Measurements from ENCODE around the gene PPP4R3C.
"Not testable (repeated sequence)": the region's sequence is repeated elsewhere in the genome, so short reads cannot be mapped to it uniquely, and the experiment has no call there.

DNA sequence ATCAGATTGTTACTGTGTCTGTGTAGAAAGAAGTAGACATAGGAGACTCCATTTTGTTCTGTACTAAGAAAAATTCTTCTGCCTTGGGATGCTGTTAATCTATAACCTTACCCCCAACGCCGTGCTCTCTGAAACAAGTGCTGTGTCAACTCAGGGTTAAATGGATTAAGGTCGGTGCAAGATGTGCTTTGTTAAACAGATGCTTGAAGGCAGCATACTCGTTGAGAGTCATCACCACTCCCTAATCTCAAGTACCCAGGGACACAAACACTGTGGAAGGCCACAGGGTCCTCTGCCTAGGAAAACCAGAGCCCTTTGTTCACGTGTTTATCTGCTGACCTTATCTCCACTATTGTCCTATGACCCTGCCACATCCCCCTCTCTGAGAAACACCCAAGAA is 4.0 kb downstream of the PPP4R3C start:
- TF ChIP-seq ZNF274 (IDR thresholded peaks at IDR 0.05; ENCODE audit: low read depth, low read length); YY1 (IDR thresholded peaks at IDR 0.05; ENCODE audit: insufficient read depth, insufficient read length): not testable (repeated sequence)

Measured in NT2/D1 (cell line).